ENCODE measurements around the gene NFIC.
"Not testable (repeated sequence)": the region's sequence is repeated elsewhere in the genome, so short reads cannot be mapped to it uniquely, and the experiment has no call there.

The NFIC gene

GRCh38 chr19:3333020-3333583, 33.3 kb upstream of the NFIC start:
- Mint-ChIP-seq H3K27me3 (ENCODE audit: low read depth) (no peaks in the 10 kb centered on the region), H3K9me3 (no peaks in the 10 kb centered on the region), H3K27ac (no peak overlapping the region), H3K4me1 (ENCODE audit: low read depth) (no peaks in the 10 kb centered on the region), H3K4me3 (no peak overlapping the region), H3K36me3 (ENCODE audit: low read depth) (no peaks in the 10 kb centered on the region)

GRCh38 chr19:3333662-3334061, 32.7 kb upstream of the NFIC start:
- Mint-ChIP-seq H3K27ac (no peak overlapping the region), H3K4me1 (ENCODE audit: low read depth) (peaks cover 2% of the 10 kb centered on the region), H3K4me3 (no peak overlapping the region), H3K36me3 (ENCODE audit: low read depth) (no peaks in the 10 kb centered on the region), H3K9me3 (no peaks in the 10 kb centered on the region), H3K27me3 (ENCODE audit: low read depth) (no peaks in the 10 kb centered on the region)

DNA sequence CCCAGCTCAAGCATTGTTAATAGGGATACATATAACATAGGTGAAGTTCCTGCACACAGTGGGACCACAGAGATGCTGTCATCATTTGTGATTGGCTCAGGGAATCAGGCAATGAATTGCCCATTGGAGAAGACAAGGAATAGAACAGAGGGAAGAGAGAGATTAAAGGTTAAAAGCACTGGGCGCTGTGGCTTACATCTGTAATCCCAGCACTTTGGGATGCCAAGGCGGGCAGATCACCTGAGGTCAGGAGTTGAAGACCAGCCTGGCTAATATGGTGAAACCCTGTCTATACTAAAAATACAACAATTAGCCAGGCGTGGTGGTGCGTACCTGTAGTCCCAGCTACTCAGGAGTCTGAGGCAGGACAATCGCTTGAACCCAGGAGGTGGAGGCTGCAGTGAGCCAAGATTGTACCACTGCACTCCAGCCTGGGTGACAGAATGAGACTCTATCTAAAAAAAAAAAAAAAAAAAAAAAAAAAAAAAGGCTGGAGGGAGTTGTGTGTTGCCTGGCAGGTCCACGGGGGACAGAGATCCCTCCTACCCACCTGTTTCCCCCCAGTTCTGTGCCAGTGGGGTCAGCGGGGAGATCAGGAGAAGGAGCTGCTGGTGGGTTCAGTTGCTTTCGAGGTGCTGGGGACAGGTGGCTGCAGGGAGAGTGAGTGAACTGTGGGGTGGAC, 31.5 kb upstream of the NFIC start:
- H3K27ac Mint-ChIP-seq, H3K9me3 Mint-ChIP-seq: not testable (repeated sequence)

GRCh38 chr19:3335431-3336350, 30.7 kb upstream of the NFIC start:
- Mint-ChIP-seq H3K27me3 (ENCODE audit: low read depth) (no peaks in the 10 kb centered on the region), H3K36me3 (ENCODE audit: low read depth) (no peaks in the 10 kb centered on the region), H3K4me3 (no peak overlapping the region), H3K9me3 (no peaks in the 10 kb centered on the region), H3K27ac (no peak overlapping the region), H3K4me1 (ENCODE audit: low read depth) (peaks cover 5% of the 10 kb centered on the region)

More for the DNA sequence above, 31.5 kb upstream of the NFIC start:
- not testable (repeated sequence) for H3K36me3 Mint-ChIP-seq (ENCODE audit: low read depth); H3K4me3 Mint-ChIP-seq; H3K4me1 Mint-ChIP-seq (ENCODE audit: low read depth); H3K27me3 Mint-ChIP-seq (ENCODE audit: low read depth)

GRCh38 chr19:3336351-3336679, 30.1 kb upstream of the NFIC start:
- H3K27ac Mint-ChIP-seq: no peak overlapping the region
- no peaks in the 10 kb centered on the region for H3K36me3 Mint-ChIP-seq (ENCODE audit: low read depth)
- H3K9me3 Mint-ChIP-seq: no peaks in the 10 kb centered on the region
- peaks cover 5% of the 10 kb centered on the region for H3K4me1 Mint-ChIP-seq (ENCODE audit: low read depth)
- H3K27me3 Mint-ChIP-seq (ENCODE audit: low read depth): no peaks in the 10 kb centered on the region
- no peak overlapping the region for H3K4me3 Mint-ChIP-seq

DNA sequence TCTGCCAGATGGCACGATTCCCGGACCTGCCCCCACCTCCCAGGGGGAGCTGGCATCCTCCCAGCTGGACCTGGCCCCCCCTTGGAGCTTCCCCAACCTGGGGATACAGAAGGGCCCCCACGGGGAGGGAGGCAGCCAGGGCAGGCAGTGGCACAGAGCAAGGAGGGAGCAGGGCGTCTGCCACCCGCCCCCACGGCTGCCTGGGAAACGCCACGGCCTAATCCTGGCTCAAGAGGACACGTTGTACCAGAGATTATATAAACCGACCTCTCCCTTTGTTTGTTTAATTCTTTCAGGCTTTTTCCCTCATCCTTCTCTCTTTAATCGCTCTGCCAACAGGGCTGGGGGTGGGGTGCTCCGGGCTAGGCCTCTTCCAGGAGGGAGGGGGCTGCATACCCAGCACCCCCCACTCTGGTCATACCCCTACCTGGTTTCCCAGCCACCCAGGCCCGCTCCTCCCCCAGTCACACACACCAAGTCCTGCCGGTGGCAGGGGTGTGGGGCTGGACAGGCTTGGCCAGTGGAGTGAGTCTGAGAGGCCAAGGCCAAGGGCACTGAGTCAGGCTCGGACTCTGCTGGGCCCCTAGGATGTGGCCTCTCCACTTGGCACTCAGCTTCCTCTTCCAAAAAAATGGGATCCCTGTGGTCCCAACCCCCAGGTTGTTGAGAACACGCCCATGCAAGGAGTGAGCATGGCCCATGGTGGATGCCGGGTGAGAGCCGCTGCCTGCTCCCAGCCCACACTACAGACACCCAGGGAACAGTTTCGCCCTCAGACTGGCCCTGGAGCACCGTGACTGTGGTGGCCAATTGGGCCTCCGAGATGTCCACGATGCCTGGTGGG, 29.5 kb upstream of the NFIC start:
- H3K27ac Mint-ChIP-seq: no peak overlapping the region
- no peaks in the 10 kb centered on the region for H3K27me3 Mint-ChIP-seq (ENCODE audit: low read depth)
- H3K4me3 Mint-ChIP-seq: no peak overlapping the region
- no peaks in the 10 kb centered on the region for H3K9me3 Mint-ChIP-seq
- H3K36me3 Mint-ChIP-seq (ENCODE audit: low read depth): no peaks in the 10 kb centered on the region
- H3K4me1 Mint-ChIP-seq (ENCODE audit: low read depth): peaks cover 5% of the 10 kb centered on the region

GRCh38 chr19:3338541-3339181, 27.7 kb upstream of the NFIC start:
- no peak overlapping the region for H3K4me3 Mint-ChIP-seq
- H3K27me3 Mint-ChIP-seq (ENCODE audit: low read depth): no peaks in the 10 kb centered on the region
- H3K36me3 Mint-ChIP-seq (ENCODE audit: low read depth): no peaks in the 10 kb centered on the region
- no peaks in the 10 kb centered on the region for H3K9me3 Mint-ChIP-seq
- H3K4me1 Mint-ChIP-seq (ENCODE audit: low read depth): peaks cover 5% of the 10 kb centered on the region
- H3K27ac Mint-ChIP-seq: no peak overlapping the region

GRCh38 chr19:3340340-3340739, 26.0 kb upstream of the NFIC start:
- Mint-ChIP-seq H3K4me1 (ENCODE audit: low read depth) (peaks cover 5% of the 10 kb centered on the region), H3K27me3 (ENCODE audit: low read depth) (no peaks in the 10 kb centered on the region), H3K9me3 (no peaks in the 10 kb centered on the region), H3K36me3 (ENCODE audit: low read depth) (no peaks in the 10 kb centered on the region), H3K27ac (no peak overlapping the region), H3K4me3 (no peak overlapping the region)

DNA sequence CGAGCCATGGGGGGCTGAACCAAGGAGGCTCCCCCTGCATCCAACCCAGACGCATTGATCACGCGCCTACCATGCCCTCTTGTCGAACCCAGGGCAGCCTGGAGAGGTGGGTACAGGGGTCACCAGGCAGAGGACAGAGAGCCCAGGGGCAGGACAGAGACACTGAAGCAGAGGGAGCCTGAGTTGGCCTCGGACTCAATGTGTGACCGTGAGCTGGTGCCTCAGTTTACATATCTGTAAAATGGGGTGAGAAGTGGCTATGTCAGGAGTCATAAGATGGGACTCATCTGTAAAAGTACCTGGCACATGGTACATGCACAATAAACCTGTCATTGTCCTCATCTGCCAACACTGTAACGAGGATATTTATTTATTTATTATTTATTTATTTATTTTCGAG, 24.1 kb upstream of the NFIC start:
- Mint-ChIP-seq H3K4me3 (no peak overlapping the region), H3K27me3 (ENCODE audit: low read depth) (no peaks in the 10 kb centered on the region), H3K9me3 (no peaks in the 10 kb centered on the region), H3K27ac (no peak overlapping the region), H3K4me1 (ENCODE audit: low read depth) (peaks cover 5% of the 10 kb centered on the region), H3K36me3 (ENCODE audit: low read depth) (no peaks in the 10 kb centered on the region)

DNA sequence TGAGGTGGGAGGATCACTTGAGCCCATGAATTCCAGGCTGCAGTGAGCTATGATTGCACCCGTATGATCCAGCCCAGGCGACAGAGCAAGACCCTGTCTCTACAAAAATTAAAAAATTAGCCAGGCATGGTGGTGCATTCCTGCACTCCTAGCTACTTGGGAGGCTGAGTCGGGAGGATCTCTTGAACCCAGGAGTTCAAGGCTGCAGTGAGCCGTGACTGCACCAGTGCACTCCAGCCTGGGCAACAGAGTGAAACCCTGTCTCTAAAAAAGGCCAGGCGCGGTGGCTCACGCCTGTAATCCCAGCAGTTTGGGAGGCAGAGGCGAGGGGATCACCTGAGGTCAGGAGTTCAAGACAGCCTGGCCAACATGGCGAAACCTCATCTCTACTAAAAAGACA, 23.4 kb upstream of the NFIC start:
- H3K4me3 Mint-ChIP-seq; H3K27ac Mint-ChIP-seq; H3K36me3 Mint-ChIP-seq (ENCODE audit: low read depth); H3K4me1 Mint-ChIP-seq (ENCODE audit: low read depth); H3K27me3 Mint-ChIP-seq (ENCODE audit: low read depth); H3K9me3 Mint-ChIP-seq: not testable (repeated sequence)

GRCh38 chr19:3343619-3344502, 22.5 kb upstream of the NFIC start:
- Mint-ChIP-seq H3K4me3 (no peak overlapping the region), H3K9me3 (no peaks in the 10 kb centered on the region), H3K27ac (no peak overlapping the region), H3K4me1 (ENCODE audit: low read depth) (peaks cover under 1% of the 10 kb centered on the region), H3K27me3 (ENCODE audit: low read depth) (no peaks in the 10 kb centered on the region), H3K36me3 (ENCODE audit: low read depth) (no peaks in the 10 kb centered on the region)

- Mint-ChIP-seq H3K36me3 (ENCODE audit: low read depth) (no peaks in the 10 kb centered on the region), H3K4me3 (no peak overlapping the region), H3K4me1 (ENCODE audit: low read depth) (no peaks in the 10 kb centered on the region), H3K27ac (no peak overlapping the region), H3K27me3 (ENCODE audit: low read depth) (no peaks in the 10 kb centered on the region), H3K9me3 (no peaks in the 10 kb centered on the region)
Observed at GRCh38 chr19:3344608-3345598, 21.5 kb upstream of the NFIC start.
